ENCODE data around the gene CLCN6.

GRCh38 chr1:11796036-11796828 is 9.8 kb upstream of the CLCN6 start:
- TF ChIP-seq, protein P1, sequence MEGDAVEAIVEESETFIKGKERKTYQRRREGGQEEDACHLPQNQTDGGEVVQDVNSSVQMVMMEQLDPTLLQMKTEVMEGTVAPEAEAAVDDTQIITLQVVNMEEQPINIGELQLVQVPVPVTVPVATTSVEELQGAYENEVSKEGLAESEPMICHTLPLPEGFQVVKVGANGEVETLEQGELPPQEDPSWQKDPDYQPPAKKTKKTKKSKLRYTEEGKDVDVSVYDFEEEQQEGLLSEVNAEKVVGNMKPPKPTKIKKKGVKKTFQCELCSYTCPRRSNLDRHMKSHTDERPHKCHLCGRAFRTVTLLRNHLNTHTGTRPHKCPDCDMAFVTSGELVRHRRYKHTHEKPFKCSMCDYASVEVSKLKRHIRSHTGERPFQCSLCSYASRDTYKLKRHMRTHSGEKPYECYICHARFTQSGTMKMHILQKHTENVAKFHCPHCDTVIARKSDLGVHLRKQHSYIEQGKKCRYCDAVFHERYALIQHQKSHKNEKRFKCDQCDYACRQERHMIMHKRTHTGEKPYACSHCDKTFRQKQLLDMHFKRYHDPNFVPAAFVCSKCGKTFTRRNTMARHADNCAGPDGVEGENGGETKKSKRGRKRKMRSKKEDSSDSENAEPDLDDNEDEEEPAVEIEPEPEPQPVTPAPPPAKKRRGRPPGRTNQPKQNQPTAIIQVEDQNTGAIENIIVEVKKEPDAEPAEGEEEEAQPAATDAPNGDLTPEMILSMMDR (IDR thresholded peaks at IDR 0.05): no peak
- TF ChIP-seq POLR2A (IDR thresholded peaks at IDR 0.05): no peak
- no peak for TF ChIP-seq POLR2AphosphoS5 (IDR thresholded peaks at IDR 0.05)

All from prostate gland (tissue), 2 donors.